Thoracic aorta (tissue), 2 donors: ENCODE results near the gene PLK5. TPM values are rescaled to one million over a fixed set of nuclear protein-coding genes. Genes with fewer than 3 reads are reported as not detected.

Experiments
- ATAC-seq: fragments of 150-250 bp; one replicate; pipeline ENCODE4 v1.8.0; 2017; ENCODE audit warnings: low read depth; ENCODE audit not compliant: insufficient number of reproducible peaks, low FRiP score
- DNase-seq: peaks from one replicate; pipeline ENCODE4 v3.0.0-alpha.2; 2020; ENCODE audit warnings: low spot score
- H3K27ac ChIP-seq, 2 donors: fragments of 200-600 bp; sonication (generic); 1 replicate in 1 of 2; 2 replicates in 1 of 2; pipeline ENCODE4 v1.5.1; 2016; ENCODE audit warnings: mild to moderate bottlenecking in 2 of 2, moderate library complexity in 2 of 2
- H3K27me3 ChIP-seq: fragments of 200-600 bp; sonication (generic); replicated peaks from 2 replicates; pipeline ENCODE4 v1.6.0; 2016; ENCODE audit warnings: mild to moderate bottlenecking; ENCODE audit not compliant: insufficient read depth
- H3K36me3 ChIP-seq: fragments of 200-600 bp; sonication (generic); one replicate; pipeline ENCODE4 v1.5.1; 2016
- H3K4me1 ChIP-seq, 2 donors: fragments of 200-600 bp; sonication (generic); 1 replicate in 1 of 2; 2 replicates in 1 of 2; pipeline versions ENCODE4 v1.5.1 to v1.6.0; 2016; ENCODE audit warnings: low read depth in 2 of 2, mild to moderate bottlenecking in 1 of 2; ENCODE audit not compliant: control insufficient read depth in 1 of 2
- H3K4me3 ChIP-seq: fragments of 200-600 bp; sonication (generic); 2 replicates; pipeline ENCODE4 v1.5.1; 2016; ENCODE audit warnings: mild to moderate bottlenecking
- H3K9me3 ChIP-seq: fragments of 200-600 bp; sonication (generic); 2 replicates; pipeline ENCODE4 v1.5.1; 2016
- total RNA-seq, 2 donors: library from RNA; depleted of rRNA; stranded (reverse); fragments of >200 nt; gene quantifications; one replicate each; pipeline versions ENCODE4 v1.1.0 to v1.2.3, GENCODE V29; 2016
- TF ChIP-seq, protein P1 (sequence below): fragments of 200-600 bp; sonication (generic); IDR thresholded peaks from one replicate; pipeline ENCODE4 v1.5.1; 2019; ENCODE audit warnings: antibody characterized with exemption

The PLK5 gene
- total RNA-seq, 2 donors from 2014 or later: not detected

DNA sequence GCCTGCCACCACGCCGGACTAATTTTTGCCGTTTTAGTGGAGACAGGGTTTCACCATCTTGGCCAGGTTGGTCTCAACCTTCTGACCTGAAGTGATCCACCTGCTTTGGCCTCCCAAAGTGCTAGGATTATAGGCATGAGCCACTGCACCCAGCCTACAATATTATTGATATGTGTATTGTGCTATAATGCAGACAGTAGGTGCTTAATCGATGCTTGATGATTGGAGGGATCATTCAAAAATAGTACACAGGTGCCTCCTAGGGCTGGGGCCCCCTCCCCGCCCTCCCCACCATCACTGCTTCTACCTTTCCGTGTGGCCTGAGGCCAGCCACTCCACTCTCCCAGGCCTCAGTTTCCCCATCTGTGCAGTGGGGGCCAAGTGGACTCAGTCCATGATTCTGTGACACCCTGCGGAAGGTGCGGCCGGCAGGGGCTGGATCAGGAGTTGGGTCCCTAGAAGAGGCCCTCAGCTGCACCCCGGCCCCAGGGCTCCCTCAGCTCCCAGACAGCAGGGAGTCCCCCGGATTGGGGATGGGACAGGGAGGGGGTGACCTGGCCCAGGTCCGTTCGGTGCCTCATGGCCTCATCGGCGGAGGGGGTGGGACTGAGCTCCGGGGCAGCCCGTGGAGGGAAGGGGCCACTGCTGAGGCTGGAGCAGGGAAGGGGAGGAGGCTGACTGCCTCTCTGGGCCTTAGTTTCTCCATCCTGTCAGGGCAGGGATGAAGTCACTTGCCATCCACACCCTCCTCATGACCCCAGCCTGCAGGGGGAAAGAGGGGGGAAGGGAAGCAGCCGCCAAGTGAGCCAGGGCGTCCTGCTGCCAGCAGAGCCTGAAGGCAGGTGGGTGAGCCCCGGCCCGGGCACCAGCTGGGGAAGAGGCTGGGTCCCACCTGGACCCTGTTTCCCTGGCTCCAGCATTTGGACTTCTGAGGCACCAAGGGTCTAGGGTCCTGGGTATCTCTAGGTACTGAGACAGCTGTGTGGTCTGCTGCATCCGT is 12.3 kb upstream of the PLK5 start:
- Histone ChIP-seq H3K4me1 (peaks cover 3 to 24% of the 10 kb centered on the region in 2 donors), H3K27ac (peak overlapping the region in 1 of 2 donors; percentile 59), H3K4me3 (peak overlapping the region; percentile 78), H3K27me3 (no peaks in the 10 kb centered on the region), H3K36me3 (no peaks in the 10 kb centered on the region), H3K9me3 (no peaks in the 10 kb centered on the region)
- DNase-seq (no peak), ATAC-seq (no peak)
- TF ChIP-seq, protein P1, sequence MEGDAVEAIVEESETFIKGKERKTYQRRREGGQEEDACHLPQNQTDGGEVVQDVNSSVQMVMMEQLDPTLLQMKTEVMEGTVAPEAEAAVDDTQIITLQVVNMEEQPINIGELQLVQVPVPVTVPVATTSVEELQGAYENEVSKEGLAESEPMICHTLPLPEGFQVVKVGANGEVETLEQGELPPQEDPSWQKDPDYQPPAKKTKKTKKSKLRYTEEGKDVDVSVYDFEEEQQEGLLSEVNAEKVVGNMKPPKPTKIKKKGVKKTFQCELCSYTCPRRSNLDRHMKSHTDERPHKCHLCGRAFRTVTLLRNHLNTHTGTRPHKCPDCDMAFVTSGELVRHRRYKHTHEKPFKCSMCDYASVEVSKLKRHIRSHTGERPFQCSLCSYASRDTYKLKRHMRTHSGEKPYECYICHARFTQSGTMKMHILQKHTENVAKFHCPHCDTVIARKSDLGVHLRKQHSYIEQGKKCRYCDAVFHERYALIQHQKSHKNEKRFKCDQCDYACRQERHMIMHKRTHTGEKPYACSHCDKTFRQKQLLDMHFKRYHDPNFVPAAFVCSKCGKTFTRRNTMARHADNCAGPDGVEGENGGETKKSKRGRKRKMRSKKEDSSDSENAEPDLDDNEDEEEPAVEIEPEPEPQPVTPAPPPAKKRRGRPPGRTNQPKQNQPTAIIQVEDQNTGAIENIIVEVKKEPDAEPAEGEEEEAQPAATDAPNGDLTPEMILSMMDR: no peak

GRCh38 chr19:1512671-1513498 is 11.0 kb upstream of the PLK5 start, which contains the start of gene ADAMTSL5:
TSS of gene ADAMTSL5 (minus strand) at chr19:1513019. CDS start at chr19:1510943, 2,076 bp downstream.
- Histone ChIP-seq H3K27me3 (no peaks in the 10 kb centered on the region), H3K36me3 (no peaks in the 10 kb centered on the region), H3K4me1 (peaks cover 0 to 19% of the 10 kb centered on the region in 2 donors), H3K9me3 (no peaks in the 10 kb centered on the region), H3K27ac (peak within 1 kb of the TSS; percentile 75 to 80), H3K4me3 (peak within 1 kb of the TSS; percentile 78)
- TF ChIP-seq, protein P1: no peak
- DNase-seq (no peak), ATAC-seq (no peak)

GRCh38 chr19:1513499-1514294 is 10.2 kb upstream of the PLK5 start:
- Histone ChIP-seq H3K9me3 (no peaks in the 10 kb centered on the region), H3K27ac (peak overlapping the region; percentile 75 to 80), H3K27me3 (no peaks in the 10 kb centered on the region), H3K4me1 (peaks cover 0 to 19% of the 10 kb centered on the region in 2 donors), H3K4me3 (peak overlapping the region; percentile 78), H3K36me3 (no peaks in the 10 kb centered on the region)
- DNase-seq (no peak), ATAC-seq (no peak)
- TF ChIP-seq, protein P1: peak; percentile 59

- Histone ChIP-seq H3K4me3 (no peak overlapping the region), H3K4me1 (peaks cover 0 to 19% of the 10 kb centered on the region in 2 donors), H3K36me3 (no peaks in the 10 kb centered on the region), H3K27me3 (no peaks in the 10 kb centered on the region), H3K9me3 (no peaks in the 10 kb centered on the region), H3K27ac (no peak overlapping the region)
- DNase-seq (no peak), ATAC-seq (no peak)
- TF ChIP-seq, protein P1: no peak
Observed at GRCh38 chr19:1514295-1514661, 9.6 kb upstream of the PLK5 start.
